Mammary epithelial cell (primary cell): ENCODE results near the gene SMIM5.

Experiments used
- CTCF ChIP-seq, 2 donors: IDR thresholded peaks in 1 of 2; conservative IDR thresholded peaks in 1 of 2; 2 replicates each; pipeline ENCODE4 v1.5.1; 2011 to 2012; ENCODE audit warnings: inconsistent platforms in 2 of 2, low read length in 2 of 2, mild to moderate bottlenecking in 2 of 2, control low read depth in 1 of 2, low read depth in 1 of 2; ENCODE audit not compliant: insufficient read depth in 1 of 2; ENCODE audit errors: extremely low read depth in 1 of 2
- EZH2 ChIP-seq: IDR thresholded peaks from 2 replicates; pipeline ENCODE4 v1.6.1; 2012; ENCODE audit warnings: low read length, inconsistent platforms, borderline replicate concordance

GRCh38 chr17:75622771-75623273, 10.4 kb upstream of the SMIM5 start:
- TF ChIP-seq CTCF (conservative IDR thresholded peaks at IDR 0.05 in 1 of 2, IDR thresholded peaks at IDR 0.05 in 1 of 2; ENCODE audit: extremely low read depth in 1 of 2, insufficient read depth in 1 of 2, low read depth in 1 of 2, low read length in 2 of 2) (no peak), EZH2 (no peak)
